T47D (cell line): ENCODE data around the gene POLRMT.

ENCODE experiments used
- DNase-seq, 2 experiments: peaks; one replicate each; pipeline versions ENCODE4 v3.0.0 to v3.0.0-alpha.2; 2011 to 2012; ENCODE audit warnings: low read depth in 1 of 2, low spot score in 1 of 2
- JUND ChIP-seq: IDR thresholded peaks from 2 replicates; pipeline ENCODE4 v1.6.1; 2012; ENCODE audit warnings: low read depth
- in situ Hi-C: cut with HindIII; loops from 2 replicates; pipeline ENCODE4 v1.10.0; 2016; ENCODE audit warnings: low sequenced_read_pairs, low pct_unique_long_range_greater_than_20kb

Gene POLRMT

GRCh38 chr19:648904-649801, 15.8 kb upstream of the POLRMT start:
- DNase-seq = no peak
- in situ Hi-C loops = no loop called here
- no peak for TF ChIP-seq JUND

DNA sequence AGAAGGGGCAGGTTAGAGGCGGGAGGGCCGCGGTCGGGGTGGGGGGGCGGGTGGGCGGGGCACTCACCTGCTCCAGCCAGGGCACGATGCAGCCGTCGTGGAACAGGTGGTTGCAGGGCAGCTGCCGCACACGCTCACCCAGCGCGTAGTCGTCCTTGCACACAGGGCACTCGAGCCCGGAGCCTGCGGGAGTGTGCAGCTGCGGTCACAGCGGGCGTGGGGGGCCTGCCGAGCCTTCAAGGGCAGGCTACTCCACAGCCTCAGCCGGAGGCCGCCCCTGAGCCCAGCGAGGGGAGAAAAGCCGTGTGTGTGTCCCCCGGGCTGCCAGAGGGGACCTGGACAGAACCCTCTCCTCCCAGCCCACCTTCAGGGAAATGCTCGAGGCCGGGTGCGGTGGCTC, 15.0 kb upstream of the POLRMT start:
- no peak for TF ChIP-seq JUND

GRCh38 chr19:647566-648284, 14.4 kb upstream of the POLRMT start:
- DNase-seq = no peak
- TF ChIP-seq JUND = no peak
- in situ Hi-C loops = no loop called here

More for the DNA sequence above, 15.0 kb upstream of the POLRMT start:
- no peak for DNase-seq
- in situ Hi-C loops = no loop called here

- in situ Hi-C loops = no loop called here
- DNase-seq = no peak
- TF ChIP-seq JUND = no peak
Observed at GRCh38 chr19:646779-647565, 13.6 kb upstream of the POLRMT start.

- no peak for DNase-seq
- in situ Hi-C loops = no loop called here
- no peak for TF ChIP-seq JUND
Observed at GRCh38 chr19:645912-646778, 12.8 kb upstream of the POLRMT start.

GRCh38 chr19:644789-645188, 11.5 kb upstream of the POLRMT start:
- in situ Hi-C loops = no loop called here
- no peak for TF ChIP-seq JUND
- DNase-seq = no peak

DNA sequence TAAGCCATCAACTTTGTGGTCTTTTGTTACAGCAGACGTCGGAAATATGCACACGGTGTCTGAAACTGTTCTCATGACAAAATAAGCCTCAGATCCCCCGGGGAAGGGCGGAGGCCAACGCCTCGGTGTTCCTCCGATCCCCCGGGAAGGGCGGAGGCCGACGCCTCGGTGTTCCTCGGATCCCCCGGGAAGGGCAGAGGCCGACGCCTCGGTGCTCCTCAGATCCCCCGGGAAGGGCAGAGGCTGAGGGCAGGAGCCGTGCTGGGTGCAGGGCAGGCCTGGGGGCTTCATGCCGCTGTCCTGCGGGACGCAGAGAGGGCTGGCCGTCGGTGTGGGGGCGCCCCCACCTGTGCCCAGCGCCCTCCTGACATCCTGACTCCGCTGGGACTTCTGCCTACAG, 11.0 kb upstream of the POLRMT start:
- DNase-seq = no peak
- in situ Hi-C loops = no loop called here
- no peak for TF ChIP-seq JUND

DNA sequence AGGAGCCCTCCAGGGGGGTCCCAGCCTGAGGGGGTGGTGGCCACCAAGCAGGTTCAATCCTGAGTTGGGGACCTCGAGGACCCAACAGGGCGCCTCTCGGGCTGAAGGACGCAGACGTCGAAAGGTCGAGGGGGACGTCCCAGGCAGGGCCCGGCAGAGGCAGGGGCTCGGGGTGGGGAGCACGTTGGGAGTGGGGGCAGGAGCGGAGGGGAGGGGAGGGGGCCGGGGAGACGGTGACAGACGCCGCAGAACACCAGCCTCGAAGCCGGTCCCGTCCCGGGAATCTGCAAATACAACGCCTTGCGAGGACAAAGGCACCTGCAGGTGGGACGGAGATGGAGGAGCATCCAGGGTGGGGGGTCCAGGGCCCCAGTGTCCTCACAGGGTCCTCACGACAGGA, 10.4 kb upstream of the POLRMT start:
- in situ Hi-C loops = no loop called here
- DNase-seq = no peak
- TF ChIP-seq JUND = no peak

GRCh38 chr19:642767-643727, 9.7 kb upstream of the POLRMT start:
- DNase-seq = no peak
- in situ Hi-C loops = no loop called here

DNA sequence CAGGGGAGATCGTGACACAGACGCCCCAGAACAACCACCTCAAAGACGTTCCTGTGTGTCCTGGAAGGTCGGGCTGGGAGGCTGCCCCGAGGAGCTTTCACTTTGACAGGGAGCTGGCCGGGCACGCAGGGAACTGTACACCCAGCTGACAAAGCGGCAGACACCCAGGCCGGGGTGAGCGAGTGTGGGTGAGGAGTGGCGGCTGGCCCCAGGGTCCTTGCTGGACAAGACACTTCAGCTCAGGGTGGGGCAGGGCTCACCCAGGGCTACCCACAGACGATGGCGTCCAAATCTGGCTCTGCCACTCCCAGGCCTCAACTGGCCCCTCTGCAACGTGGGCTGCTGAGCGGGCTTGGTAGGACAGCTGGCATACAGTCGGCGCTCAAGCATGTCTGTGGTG, 8.4 kb upstream of the POLRMT start:
- in situ Hi-C loops = no loop called here
- no peak for DNase-seq
- no peak for TF ChIP-seq JUND

More at GRCh38 chr19:642767-643727, 9.7 kb upstream of the POLRMT start:
- TF ChIP-seq JUND = no peak
